ENCODE data around the gene JAG1.

Gene JAG1

DNA sequence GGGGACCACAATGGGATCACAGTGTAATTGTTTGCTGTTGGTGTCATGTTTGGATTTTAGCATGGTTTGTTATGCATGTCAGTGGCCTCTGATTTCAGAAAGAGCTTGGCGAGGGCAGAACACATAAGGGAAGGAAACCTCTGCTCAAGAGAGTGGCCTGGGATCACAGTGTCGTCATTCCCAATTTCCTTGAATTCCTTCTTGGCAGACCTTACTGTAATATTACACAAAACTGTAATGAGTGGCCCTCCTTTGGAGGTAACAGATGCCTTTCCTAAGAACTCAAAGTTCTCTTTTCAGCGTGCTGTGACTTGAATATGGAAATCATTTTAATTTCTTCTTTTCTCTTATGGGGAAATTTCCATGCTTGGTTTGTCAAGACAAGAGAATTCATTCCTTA is 46.9 kb downstream of the JAG1 start:
- Histone ChIP-seq H3K36me3 (ENCODE audit: control insufficient read depth in 2 of 2, insufficient read depth in 1 of 2, low read length in 2 of 2) (no peaks in the 10 kb centered on the region), H3K9me3 (ENCODE audit: control insufficient read depth, insufficient read depth, low read depth, low read length) (no peaks in the 10 kb centered on the region), H3K27ac (ENCODE audit: extremely low read depth, low read depth, low read length) (no peak overlapping the region), H3K4me3 (ENCODE audit: low read depth, low read length) (no peak overlapping the region), H3K4me1 (ENCODE audit: control insufficient read depth, insufficient read depth, low read length) (no peaks in the 10 kb centered on the region; the same call in 1 of the 2 replicates)
- TF ChIP-seq ZNF394 (tag by site-specific recombination; IDR thresholded peaks at IDR 0.05; ENCODE audit: borderline replicate concordance) (no peak), ZNF121 (tag by site-specific recombination; IDR thresholded peaks at IDR 0.05) (no peak), ZNF157 (tag by site-specific recombination; IDR thresholded peaks at IDR 0.05) (no peak), ZNF701 (tag by site-specific recombination; IDR thresholded peaks at IDR 0.05) (no peak), KLF1 (tag by site-specific recombination; IDR thresholded peaks at IDR 0.05) (no peak), ZNF510 (tag by site-specific recombination; IDR thresholded peaks at IDR 0.05; ENCODE audit: insufficient replicate concordance) (no peak), ZNF600 (tag by site-specific recombination; IDR thresholded peaks at IDR 0.05) (no peak), ZNF670 (tag by site-specific recombination; IDR thresholded peaks at IDR 0.05; ENCODE audit: low read depth) (no peak), ZNF146 (tag by site-specific recombination; IDR thresholded peaks at IDR 0.05) (no peak), ZNF548 (tag by site-specific recombination; IDR thresholded peaks at IDR 0.05) (no peak), KLF16 (tag by site-specific recombination; IDR thresholded peaks at IDR 0.05) (no peak), ZNF223 (tag by site-specific recombination; IDR thresholded peaks at IDR 0.05) (no peak), ZFP41 (tag by site-specific recombination; IDR thresholded peaks at IDR 0.05; ENCODE audit: borderline replicate concordance) (no peak), ZNF629 (tag by site-specific recombination; IDR thresholded peaks at IDR 0.05) (no peak)
- TF ChIP-seq, protein P1, sequence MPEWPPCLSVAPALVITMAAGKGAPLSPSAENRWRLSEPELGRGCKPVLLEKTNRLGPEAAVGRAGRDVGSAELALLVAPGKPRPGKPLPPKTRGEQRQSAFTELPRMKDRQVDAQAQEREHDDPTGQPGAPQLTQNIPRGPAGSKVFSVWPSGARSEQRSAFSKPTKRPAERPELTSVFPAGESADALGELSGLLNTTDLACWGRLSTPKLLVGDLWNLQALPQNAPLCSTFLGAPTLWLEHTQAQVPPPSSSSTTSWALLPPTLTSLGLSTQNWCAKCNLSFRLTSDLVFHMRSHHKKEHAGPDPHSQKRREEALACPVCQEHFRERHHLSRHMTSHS (tag by site-specific recombination; IDR thresholded peaks at IDR 0.05): no peak
- TF ChIP-seq, protein P2, sequence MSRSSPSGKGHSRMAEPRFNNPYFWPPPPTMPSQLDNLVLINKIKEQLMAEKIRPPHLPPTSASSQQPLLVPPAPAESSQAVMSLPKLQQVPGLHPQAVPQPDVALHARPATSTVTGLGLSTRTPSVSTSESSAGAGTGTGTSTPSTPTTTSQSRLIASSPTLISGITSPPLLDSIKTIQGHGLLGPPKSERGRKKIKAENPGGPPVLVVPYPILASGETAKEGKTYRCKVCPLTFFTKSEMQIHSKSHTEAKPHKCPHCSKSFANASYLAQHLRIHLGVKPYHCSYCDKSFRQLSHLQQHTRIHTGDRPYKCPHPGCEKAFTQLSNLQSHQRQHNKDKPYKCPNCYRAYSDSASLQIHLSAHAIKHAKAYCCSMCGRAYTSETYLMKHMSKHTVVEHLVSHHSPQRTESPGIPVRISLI (tag by site-specific recombination; IDR thresholded peaks at IDR 0.05): no peak
- TF ChIP-seq, protein P3, sequence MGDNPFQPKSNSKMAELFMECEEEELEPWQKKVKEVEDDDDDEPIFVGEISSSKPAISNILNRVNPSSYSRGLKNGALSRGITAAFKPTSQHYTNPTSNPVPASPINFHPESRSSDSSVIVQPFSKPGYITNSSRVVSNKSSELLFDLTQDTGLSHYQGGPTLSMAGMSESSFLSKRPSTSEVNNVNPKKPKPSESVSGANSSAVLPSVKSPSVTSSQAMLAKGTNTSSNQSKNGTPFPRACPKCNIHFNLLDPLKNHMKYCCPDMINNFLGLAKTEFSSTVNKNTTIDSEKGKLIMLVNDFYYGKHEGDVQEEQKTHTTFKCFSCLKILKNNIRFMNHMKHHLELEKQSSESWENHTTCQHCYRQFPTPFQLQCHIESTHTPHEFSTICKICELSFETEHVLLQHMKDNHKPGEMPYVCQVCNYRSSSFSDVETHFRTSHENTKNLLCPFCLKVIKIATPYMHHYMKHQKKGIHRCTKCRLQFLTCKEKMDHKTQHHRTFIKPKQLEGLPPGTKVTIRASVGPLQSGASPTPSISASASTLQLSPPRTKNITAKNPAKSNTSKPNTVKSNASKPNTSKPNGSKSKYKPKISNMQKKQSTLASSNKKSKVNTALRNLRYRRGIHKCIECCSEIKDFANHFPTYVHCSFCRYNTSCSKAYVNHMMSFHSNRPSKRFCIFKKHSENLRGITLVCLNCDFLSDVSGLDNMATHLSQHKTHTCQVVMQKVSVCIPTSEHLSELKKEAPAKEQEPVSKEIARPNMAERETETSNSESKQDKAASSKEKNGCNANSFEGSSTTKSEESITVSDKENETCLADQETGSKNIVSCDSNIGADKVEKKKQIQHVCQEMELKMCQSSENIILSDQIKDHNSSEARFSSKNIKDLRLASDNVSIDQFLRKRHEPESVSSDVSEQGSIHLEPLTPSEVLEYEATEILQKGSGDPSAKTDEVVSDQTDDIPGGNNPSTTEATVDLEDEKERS (tag by site-specific recombination; IDR thresholded peaks at IDR 0.05): no peak
- TF ChIP-seq, protein P4, sequence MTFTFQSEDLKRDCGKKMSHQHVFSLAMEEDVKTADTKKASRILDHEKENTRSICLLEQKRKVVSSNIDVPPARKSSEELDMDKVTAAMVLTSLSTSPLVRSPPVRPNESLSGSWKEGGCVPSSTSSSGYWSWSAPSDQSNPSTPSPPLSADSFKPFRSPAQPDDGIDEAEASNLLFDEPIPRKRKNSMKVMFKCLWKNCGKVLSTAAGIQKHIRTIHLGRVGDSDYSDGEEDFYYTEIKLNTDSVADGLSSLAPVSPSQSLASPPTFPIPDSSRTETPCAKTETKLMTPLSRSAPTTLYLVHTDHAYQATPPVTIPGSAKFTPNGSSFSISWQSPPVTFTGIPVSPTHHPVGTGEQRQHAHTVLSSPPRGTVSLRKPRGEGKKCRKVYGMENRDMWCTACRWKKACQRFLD (tag by site-specific recombination; IDR thresholded peaks at IDR 0.05): no peak
- TF ChIP-seq, protein P5, sequence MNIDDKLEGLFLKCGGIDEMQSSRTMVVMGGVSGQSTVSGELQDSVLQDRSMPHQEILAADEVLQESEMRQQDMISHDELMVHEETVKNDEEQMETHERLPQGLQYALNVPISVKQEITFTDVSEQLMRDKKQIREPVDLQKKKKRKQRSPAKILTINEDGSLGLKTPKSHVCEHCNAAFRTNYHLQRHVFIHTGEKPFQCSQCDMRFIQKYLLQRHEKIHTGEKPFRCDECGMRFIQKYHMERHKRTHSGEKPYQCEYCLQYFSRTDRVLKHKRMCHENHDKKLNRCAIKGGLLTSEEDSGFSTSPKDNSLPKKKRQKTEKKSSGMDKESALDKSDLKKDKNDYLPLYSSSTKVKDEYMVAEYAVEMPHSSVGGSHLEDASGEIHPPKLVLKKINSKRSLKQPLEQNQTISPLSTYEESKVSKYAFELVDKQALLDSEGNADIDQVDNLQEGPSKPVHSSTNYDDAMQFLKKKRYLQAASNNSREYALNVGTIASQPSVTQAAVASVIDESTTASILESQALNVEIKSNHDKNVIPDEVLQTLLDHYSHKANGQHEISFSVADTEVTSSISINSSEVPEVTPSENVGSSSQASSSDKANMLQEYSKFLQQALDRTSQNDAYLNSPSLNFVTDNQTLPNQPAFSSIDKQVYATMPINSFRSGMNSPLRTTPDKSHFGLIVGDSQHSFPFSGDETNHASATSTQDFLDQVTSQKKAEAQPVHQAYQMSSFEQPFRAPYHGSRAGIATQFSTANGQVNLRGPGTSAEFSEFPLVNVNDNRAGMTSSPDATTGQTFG (tag by site-specific recombination; IDR thresholded peaks at IDR 0.05; ENCODE audit: borderline replicate concordance): no peak
- CTCF ChIA-PET: no interaction called here
- POLR2A ChIA-PET: no interaction called here

Measured in HEK293 (cell line).